H1 (cell line): ENCODE data around the gene CASZ1. TPM values are rescaled to one million over a fixed set of nuclear protein-coding genes. Genes with fewer than 3 reads are reported as not detected.

Source experiments
- BCL11A ChIP-seq, 2 experiments: IDR thresholded peaks; one replicate each; pipeline ENCODE4 v1.6.1; 2011; ENCODE audit warnings: low read depth in 2 of 2, low read length in 2 of 2, mild to moderate bottlenecking in 2 of 2
- FOSL1 ChIP-seq: IDR thresholded peaks from 2 replicates; pipeline ENCODE4 v1.6.1; 2011; ENCODE audit warnings: mild to moderate bottlenecking, low read depth, low read length, moderate library complexity; ENCODE audit not compliant: insufficient read depth
- NANOG ChIP-seq: IDR thresholded peaks from 2 replicates; pipeline ENCODE4 v1.6.1; 2011; ENCODE audit warnings: low read length, low read depth, mild to moderate bottlenecking, inconsistent platforms; ENCODE audit not compliant: insufficient read depth, poor library complexity, severe bottlenecking
- SP4 ChIP-seq: IDR thresholded peaks from 2 replicates; pipeline ENCODE4 v1.6.1; 2012; ENCODE audit warnings: low read length, inconsistent platforms
- TAF7 ChIP-seq: optimal IDR thresholded peaks from 2 replicates; pipeline ENCODE3; 2011; ENCODE audit warnings: low read depth, mild to moderate bottlenecking, inconsistent platforms, low read length, moderate library complexity, borderline replicate concordance
- polyA plus RNA-seq, 7 experiments: library from polyadenylated mRNA; depleted of rRNA in 3 of 7; stranded (reverse) in 5 of 7; unstranded in 2 of 7; fragments of >200 nt in 5 of 7; fragments of 200-250 nt in 2 of 7; gene quantifications; 1 replicate in 5 of 7; 2 replicates in 1 of 7; 4 replicates in 1 of 7; pipeline versions ENCODE4 v1.2.1 to v1.2.3, GENCODE V29; 2011 to 2013; ENCODE audit warnings: missing spikeins in 2 of 7, mixed read lengths in 2 of 7
- total RNA-seq: library from RNA; stranded (reverse); fragmentation: NEBNext Ultra II Directional; extraction: Animal tissue kit (Norgen Biotek cat#: 25700); gene quantifications from 2 replicates; pipeline ENCODE4 v1.2.1, GENCODE V29; 2021

Gene CASZ1
- total and polyA plus RNA-seq, 2 of the 8 experiments (the other 6 are each of a cell fraction or from before 2014, with no cell fraction given): 4.4 to 7.7 TPM

GRCh38 chr1:10775763-10776162 is 20.7 kb downstream of the CASZ1 start (continued):
- no peak for TF ChIP-seq TAF7
- no peak for TF ChIP-seq SP4
- TF ChIP-seq FOSL1: no peak
- no peak for TF ChIP-seq BCL11A (IDR thresholded peaks at IDR 0.05; ENCODE audit: low read depth in 2 of 2, low read length in 2 of 2)
- TF ChIP-seq NANOG: no peak
